NCI-H69 (cell line): ENCODE data around the gene PLPP2.
A peak's percentile ranks its signal among the peaks of the same experiment; 100 is the strongest.

Experiments used
- DNase-seq: peaks from one replicate; lab custom pipeline; 2025; lab: John Stamatoyannopoulos, UW

PLPP2 gene

DNA sequence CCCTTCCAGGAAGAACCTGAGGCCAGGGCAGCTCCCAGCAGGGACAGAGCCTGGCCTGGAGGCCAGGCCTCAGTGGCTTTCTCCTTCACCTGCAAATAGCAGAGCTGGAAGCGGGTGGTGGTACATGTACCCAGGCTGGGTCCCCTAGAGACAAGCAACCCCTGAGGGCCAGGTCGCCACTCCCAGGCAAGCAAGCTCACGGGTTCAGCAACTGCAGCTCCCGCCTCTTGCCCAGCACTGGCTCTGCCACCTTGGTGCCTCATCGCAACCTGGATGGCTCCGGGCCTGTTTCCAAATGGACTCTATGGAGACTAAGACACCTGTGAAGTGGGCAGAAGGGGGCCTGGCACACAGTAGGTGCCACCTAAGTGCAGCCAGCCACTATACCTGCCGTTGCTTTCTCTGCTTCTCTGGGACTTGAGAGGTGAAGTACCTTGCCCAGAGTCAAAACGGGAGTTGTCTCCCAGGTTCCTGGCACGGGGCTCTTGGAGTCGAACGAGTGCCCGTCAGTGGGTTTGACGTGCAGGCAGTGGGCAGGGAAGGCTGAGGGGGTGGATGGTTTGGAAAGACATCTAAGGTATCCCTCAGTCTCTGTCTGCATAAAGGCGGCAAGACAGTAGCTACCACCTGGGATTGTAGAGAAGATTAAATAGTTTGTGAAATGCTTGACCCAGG is 2.4 kb upstream of the PLPP2 start:
- DNase-seq = no peak

GRCh38 chr19:292951-293350 is 1.7 kb upstream of the PLPP2 start:
- DNase-seq = no peak

DNA sequence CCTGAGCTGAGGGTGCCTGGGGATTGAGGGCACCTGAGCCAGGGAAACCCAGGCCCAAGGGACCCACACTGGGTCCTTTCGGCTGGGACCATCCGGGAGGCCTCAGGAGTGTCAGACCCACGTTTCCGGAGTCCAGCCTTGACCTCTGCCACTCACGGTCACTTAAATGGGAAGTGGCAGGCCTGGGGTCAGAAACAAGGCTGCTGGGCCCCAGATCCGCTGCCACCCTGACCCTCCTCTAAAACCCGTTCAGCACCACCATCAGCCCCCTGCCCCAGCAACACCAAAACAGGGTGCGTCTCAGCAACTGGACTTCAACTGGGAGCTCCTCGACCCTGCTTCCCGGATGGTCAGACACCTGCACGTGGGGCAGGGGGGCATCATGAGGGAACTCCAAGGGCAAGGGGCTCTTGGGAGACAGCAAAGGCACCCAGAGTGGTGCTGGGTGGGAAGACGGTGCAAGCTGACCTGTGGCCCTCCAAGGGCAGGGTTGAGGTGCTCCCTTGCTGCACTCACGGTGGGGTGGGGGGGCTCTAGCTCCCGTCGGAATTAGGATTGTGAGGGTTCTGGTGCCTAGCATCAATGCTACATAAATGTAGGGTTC is 1.2 kb upstream of the PLPP2 start:
- no peak for DNase-seq

DNA sequence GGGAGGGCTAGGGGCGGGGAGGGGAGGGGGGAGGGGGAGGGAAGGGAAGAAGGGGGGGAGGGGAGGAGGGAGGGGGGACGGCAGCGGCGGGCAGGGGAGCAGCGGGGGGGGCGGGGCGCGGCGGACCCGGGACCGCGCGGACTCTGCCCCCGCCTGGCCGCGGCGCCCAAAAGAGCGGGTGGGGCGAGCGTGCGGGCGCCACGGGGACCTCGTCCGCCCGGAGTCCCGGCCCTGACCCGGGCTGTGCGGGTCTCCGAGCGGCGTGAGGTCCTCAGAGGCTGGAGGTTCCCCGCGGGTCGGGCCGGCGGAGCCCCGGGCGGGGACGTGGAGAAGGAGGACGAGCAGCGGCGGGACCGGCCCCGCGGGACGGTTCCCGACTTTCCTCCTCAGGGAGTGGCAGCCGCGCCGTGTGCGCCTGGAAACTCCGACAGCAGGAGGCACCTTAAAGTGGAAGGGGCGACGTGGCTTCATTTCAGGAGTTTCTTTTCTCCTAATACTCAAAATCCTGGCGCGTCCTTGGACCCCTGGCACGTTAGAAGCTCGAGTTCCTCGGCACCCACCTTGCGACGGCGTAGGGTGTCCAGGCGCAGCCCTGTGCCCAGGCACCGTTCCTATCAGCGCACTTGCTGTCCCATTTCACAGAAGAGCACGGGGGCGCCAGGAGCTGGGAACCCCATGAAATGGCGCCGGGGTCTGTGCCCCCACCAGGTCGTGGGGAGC is 518 bp upstream of the PLPP2 start:
- DNase-seq = peak; percentile 53

DNA sequence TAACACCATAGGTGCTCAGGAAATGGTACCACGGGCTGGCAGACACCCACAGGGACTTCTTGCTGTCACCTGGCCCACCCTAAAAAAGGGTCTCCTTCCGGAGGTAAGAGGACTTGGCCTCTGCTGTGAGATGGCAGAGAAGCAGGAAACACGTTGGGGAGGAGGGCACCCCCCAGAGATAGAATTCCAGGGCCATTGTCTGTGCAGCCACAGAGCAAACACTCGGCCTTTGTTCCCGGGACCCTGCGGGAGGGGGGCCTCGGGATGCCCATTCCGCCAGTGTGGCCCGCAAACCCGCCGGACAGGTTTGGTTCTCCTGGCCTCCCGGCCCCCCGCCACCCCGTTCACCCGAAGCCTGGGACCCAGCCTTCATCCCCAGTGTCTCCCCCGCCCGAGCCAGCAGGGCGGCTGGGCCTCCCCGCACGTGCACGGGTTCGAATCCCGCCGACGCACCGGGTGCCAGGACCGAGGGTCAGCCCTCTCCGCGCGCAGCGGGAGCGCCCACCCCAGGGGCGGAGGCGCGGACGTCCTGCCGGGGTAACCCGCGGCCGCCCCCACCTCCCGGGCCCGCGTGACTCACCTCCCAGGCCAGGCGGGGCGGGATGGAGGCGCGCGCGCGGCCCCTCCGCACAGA is 714 bp downstream of the PLPP2 start:
- DNase-seq = peak; percentile 86

- DNase-seq = peak; percentile 86
Measured at GRCh38 chr19:289651-290371, 1.4 kb downstream of the PLPP2 start.

GRCh38 chr19:288911-289310 is 2.3 kb downstream of the PLPP2 start:
- no peak for DNase-seq

GRCh38 chr19:287381-287871 is 3.8 kb downstream of the PLPP2 start:
- DNase-seq = no peak

DNA sequence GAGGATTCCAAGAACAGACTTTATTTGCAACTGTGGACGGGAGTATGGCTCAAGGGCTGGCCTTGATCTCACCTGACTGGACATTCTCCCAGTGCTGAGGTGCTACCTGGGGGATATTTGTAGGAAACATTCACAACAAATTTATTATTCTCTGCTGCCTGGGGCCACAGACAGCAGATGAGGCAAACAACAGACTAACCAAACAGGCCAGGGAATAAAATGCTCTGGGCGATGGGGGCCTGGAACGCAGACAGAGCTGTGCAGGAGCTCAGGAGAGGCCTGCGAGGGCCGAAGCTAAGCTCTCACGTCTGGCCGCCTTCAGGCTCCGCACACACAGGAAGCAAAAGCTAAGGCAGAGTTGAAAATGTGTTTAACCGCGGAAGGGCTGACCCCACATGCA is 7.8 kb downstream of the PLPP2 start:
- DNase-seq = no peak

GRCh38 chr19:282501-282900 is 8.7 kb downstream of the PLPP2 start:
- no peak for DNase-seq

- DNase-seq = no peak
Measured at GRCh38 chr19:281992-282391, 9.2 kb downstream of the PLPP2 start.

GRCh38 chr19:281156-281853 is 9.9 kb downstream of the PLPP2 start:
- DNase-seq = no peak

- peak; percentile 75 for DNase-seq
Measured at GRCh38 chr19:280541-281009, 10.6 kb downstream of the PLPP2 start.

GRCh38 chr19:279656-280055 is 11.5 kb downstream of the PLPP2 start:
- no peak for DNase-seq

- no peak for DNase-seq
Measured at GRCh38 chr19:279231-279630, 12.0 kb downstream of the PLPP2 start.

GRCh38 chr19:277581-278165 is 13.5 kb downstream of the PLPP2 start:
- DNase-seq = no peak

GRCh38 chr19:277131-277530 is 14.1 kb downstream of the PLPP2 start:
- peak; percentile 62 for DNase-seq

DNA sequence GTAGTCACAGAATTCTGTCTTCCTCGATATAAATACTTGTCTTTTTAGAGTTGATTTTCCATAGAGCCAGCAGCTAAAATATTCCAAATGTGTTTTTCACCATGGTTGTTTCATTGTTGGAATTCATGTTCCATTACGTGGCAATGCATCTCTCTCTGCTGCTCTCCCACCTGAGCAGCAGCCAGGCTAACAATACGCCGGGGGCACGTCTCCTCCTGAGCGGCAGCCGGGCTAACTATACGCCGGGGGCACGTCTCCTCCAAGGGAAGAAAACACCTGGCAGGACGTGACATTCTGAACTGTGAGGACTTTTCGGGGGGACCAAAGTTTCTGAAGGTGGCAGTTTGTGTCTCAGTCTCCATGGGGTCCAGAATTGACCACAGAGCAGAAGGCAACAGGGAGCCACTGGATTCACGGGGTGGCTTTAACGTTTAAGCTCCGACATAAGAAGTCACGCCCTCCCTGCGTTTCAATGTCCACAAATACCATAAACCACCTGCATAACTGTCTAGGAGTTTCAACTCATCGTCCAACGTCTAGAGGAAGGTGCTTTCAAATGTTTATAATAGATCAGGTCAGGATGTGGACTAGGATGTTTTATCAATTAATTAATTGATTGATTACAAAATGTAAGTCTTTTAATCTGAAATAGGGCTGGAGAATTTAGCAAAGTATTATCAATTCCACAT is 15.1 kb downstream of the PLPP2 start:
- no peak for DNase-seq

- no peak for DNase-seq
Measured at GRCh38 chr19:275000-275399, 16.2 kb downstream of the PLPP2 start.

GRCh38 chr19:273393-273792 is 17.8 kb downstream of the PLPP2 start:
- no peak for DNase-seq
